ENCODE measurements around the gene GRIN2A. TPM values are rescaled to one million over a fixed set of nuclear protein-coding genes. Genes with fewer than 3 reads are reported as not detected.

The GRIN2A gene
- total RNA-seq, 1 donor from 2014 or later: not detected

- intact Hi-C loops (cut with micrococcal nuclease): no loop called here
These were observed 45.3 kb downstream of the GRIN2A start for GRCh38 chr16:10136916-10137315.

- intact Hi-C loops (cut with micrococcal nuclease): no loop called here
These were observed 51.7 kb downstream of the GRIN2A start for GRCh38 chr16:10130538-10130937.

- intact Hi-C loops (cut with micrococcal nuclease): no loop called here
These were observed 53.6 kb downstream of the GRIN2A start for GRCh38 chr16:10128397-10129258.

GRCh38 chr16:10126686-10127085 is 55.5 kb downstream of the GRIN2A start:
- intact Hi-C loops (cut with micrococcal nuclease): no loop called here

DNA sequence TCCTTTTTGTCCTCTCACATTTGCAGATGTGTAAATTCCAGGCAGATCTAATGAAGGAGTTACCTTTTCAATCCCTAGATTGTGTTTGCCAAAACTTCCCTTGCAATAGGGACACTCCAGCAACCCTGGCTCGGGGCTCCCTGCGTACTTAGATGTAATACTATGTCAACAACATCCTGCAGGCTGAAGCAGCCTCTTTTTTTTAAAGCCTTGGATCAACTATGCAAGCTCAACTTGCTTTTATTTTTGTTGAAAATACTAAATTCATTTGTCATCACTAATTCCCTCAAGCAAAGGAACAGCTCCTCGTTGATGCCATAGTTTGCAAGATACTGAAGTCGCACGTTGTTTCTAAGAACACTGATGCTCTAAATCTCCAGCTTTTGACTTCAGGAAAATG is 59.1 kb downstream of the GRIN2A start:
- intact Hi-C loops (cut with micrococcal nuclease): no loop called here

- intact Hi-C loops (cut with micrococcal nuclease): no loop called here
These were observed 59.7 kb downstream of the GRIN2A start for GRCh38 chr16:10122546-10122945.

GRCh38 chr16:10121897-10122425 is 60.3 kb downstream of the GRIN2A start:
- intact Hi-C loops (cut with micrococcal nuclease): no loop called here

DNA sequence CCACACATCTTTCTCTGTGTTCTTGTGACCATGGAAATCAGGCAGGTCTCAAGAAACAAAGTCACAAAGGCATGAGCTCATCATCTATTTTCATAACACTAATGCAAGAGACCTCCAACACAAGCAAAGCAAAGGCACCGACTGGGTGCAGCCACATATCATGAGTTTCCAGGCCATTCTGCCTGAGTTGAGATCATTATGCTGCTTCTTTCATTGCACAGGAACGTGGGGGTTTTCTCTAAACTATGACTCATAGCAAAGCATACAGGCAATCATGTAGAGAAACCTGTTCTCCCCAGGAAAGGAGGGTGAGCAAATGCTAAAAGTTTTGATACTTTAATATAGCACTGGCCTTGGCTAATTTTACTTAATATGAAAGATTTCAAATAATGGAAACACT is 60.7 kb downstream of the GRIN2A start:
- intact Hi-C loops (cut with micrococcal nuclease): no loop called here

GRCh38 chr16:10120953-10121352 is 61.3 kb downstream of the GRIN2A start:
- intact Hi-C loops (cut with micrococcal nuclease): no loop called here

DNA sequence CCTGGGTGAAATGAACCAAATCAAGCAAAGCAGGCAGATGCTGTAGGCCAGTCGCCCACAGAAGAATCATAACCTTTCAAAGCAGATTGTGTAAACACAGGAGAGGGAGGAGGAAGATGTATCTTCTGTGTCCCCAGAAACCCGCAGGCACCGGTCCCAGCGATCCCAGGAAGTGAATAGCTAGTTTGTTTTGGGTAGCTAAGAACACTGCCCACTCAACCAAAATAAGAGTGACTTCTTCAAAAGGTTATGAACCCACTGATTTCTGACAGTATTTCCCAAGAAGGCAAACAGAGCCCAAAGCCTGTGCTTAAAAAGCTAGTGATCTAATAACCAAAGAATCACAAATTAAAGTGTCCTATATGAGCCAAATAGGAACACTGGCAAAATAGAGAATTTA is 67.8 kb downstream of the GRIN2A start:
- intact Hi-C loops (cut with micrococcal nuclease): no loop called here

DNA sequence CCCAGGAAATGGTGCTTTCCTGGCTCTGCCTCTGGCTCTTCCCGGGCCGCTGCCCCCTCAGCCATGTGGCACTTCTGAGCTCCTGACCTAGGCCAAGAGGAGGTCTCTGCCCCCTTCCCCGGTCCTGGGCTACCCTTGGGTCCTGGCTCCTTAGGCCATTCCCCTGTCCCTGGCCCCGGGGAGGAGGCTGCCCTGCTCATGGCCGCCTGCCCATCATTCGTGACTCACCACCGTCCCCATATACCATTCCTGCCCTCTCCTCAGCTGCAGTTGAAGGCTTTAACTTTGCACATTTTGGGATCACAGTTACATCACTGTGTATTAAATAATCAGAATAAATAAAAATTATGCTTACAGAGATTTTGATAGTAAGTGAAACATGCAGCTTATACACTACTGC is 69.0 kb downstream of the GRIN2A start:
- intact Hi-C loops (cut with micrococcal nuclease): no loop called here

DNA sequence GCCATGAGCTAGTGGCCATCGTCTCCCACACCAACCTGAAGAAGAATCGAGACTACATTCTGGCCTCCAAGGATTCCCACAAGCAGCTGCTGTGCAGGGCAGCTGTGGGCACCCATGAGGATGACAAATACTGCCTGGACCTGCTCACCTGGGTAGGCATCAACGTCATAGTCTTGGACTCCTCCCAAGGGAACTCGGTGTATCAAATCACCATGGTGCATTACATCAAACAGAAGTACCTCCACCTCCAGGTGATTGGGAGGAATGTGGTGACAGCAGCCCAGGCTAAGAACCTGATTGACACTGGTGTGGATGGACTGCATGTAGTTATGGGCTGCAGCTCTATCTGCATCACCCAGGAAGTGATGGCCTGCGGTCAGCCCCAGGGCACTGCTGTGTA is 70.2 kb downstream of the GRIN2A start:
- intact Hi-C loops (cut with micrococcal nuclease): no loop called here

DNA sequence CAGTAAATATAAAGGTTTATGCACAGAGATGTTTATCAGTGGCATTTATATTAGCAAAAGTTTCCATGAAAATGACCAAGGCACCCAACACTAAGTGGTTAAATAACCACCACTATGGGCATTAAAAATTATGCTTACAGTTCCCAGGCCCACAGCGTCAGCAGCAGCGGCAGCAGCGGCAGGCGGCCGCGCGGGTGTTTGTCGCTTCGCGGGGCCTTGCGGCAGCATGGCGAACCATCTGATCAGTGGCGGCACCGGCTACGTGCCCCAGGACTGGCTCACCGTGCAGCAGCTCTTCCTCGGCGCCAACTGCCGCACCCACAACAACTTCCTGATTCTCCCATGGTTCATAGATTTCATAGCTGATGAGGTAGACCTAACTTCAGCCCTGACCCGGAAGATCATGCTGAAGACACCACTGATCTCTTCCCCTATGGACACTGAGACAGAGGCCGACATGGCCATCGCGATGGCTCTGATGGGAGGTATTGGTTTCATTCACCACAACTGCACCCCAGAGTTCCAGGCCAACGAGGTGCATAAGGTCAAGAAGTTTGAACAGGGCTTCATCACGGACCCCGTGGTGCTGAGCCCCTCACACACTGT is 71.0 kb downstream of the GRIN2A start:
- intact Hi-C loops (cut with micrococcal nuclease): no loop called here

GRCh38 chr16:10110552-10110951 is 71.7 kb downstream of the GRIN2A start:
- intact Hi-C loops (cut with micrococcal nuclease): no loop called here

DNA sequence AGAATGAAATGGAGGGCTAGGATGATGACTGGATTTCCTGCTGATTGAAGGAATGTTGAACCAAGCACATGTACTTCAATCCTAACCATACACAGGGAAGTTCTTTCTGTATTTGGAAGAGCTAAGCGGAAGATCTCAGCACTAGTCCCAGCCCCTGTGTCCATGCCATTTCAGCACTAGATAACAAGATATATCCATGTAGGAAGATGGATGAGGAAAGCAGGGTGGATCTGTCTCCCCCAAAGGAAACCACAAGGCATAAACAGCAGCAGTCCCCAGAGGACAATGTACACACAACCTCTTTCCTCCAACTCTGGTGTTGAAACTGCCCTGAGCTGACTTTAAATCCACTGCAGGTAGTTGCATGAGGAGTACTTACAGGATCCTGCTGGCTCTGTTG is 75.1 kb downstream of the GRIN2A start:
- intact Hi-C loops (cut with micrococcal nuclease): no loop called here

DNA sequence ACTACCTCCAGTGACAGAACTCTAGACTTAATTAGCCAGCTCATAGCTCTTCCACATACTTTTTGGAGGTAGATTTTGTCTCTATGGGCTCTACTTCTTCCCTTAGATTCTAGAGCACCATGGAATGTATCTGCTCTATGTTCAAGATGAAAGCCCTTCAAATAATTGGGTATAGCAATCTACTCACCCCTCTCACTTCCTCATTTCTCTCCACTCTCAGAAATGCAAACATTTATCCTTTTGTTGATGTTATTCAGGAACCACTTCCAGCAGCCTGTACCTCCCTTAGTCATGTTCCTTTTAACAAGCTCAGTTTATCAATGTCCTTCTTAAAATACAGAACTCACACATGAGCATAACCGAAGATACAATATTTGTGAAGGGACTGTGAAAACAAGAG is 78.5 kb downstream of the GRIN2A start:
- intact Hi-C loops (cut with micrococcal nuclease): no loop called here

GRCh38 chr16:10103118-10103517 is 79.1 kb downstream of the GRIN2A start:
- intact Hi-C loops (cut with micrococcal nuclease): no loop called here

- intact Hi-C loops (cut with micrococcal nuclease): no loop called here
These were observed 81.4 kb downstream of the GRIN2A start for GRCh38 chr16:10100829-10101228.

GRCh38 chr16:10098991-10099390 is 83.2 kb downstream of the GRIN2A start:
- intact Hi-C loops (cut with micrococcal nuclease): no loop called here

DNA sequence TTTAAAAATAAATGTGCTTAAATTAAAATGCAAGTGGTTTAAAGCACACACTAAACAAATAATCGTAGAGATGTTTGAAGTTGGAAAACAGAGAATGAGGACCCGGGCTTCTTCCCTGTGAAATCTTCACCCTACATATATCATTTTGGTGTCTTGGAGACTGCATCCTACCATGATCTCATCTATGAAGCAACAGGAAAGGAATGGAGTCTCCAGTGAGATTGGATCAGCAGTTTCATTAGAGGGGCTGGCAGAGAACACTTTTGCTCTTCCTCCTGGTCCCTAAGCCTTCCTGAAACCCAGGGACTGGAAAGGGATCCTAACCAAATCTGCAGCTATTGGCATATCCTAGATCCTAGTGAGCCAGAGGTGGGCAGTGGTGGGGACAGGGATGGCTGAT is 85.0 kb downstream of the GRIN2A start:
- intact Hi-C loops (cut with micrococcal nuclease): no loop called here

GRCh38 chr16:10093576-10093975 is 88.7 kb downstream of the GRIN2A start:
- intact Hi-C loops (cut with micrococcal nuclease): no loop called here

DNA sequence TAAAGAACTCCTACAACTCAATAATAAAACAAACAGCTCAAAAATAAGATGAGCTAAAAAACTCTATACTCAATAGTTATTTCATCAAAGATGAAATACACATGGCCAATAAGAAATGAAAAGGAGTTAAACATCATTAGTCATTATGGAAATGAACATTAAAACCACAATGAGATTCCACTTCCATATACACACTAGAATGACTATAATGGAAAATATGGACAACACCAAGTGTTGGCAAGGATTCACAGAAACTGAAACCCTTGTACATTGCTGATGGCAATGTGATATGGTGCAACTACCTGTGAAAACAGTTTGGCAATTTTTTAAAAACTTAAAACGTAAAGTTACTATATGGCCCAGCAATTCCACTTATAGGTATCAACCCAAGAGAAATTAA is 91.4 kb downstream of the GRIN2A start:
- intact Hi-C loops (cut with micrococcal nuclease): no loop called here

DNA sequence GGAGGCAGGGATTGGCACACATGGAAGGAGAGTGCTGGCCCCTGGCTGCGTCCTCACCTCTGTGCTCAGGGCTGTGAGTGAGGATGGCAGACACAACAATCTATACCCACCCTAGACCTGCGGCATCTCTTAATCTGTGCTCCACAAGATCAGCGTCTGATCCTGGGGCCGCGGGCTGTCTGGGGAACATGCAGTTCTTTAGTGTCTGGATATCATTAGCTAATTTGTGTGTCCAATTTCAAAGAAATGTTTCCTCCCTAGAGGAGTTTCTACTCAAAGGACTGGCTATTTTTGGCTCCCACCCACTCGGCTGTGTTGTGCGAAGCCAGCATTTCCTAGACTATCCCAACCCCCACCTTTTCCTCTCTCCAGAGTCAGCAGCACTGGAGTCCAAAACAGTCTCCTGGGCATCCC is 93.8 kb downstream of the GRIN2A start:
- intact Hi-C loops (cut with micrococcal nuclease): no loop called here
